ENCODE measurements around the gene ENC1. TPM values are rescaled to one million over a fixed set of nuclear protein-coding genes. Genes with fewer than 3 reads are reported as not detected.

The ENC1 gene
- total RNA-seq, 1 experiment from 2014 or later = 30.0 TPM

- POLR2A ChIA-PET = no interaction called here
- BruUV-seq (replicated peaks) = no TSS peak
- no peak overlapping the region for H3K9ac ChIP-seq (ENCODE audit: low read length)
- TF ChIP-seq SP1 (IDR thresholded peaks at IDR 0.05; ENCODE audit: low read depth) (no peak), EZH2 (IDR thresholded peaks at IDR 0.05) (no peak), EGR1 (IDR thresholded peaks at IDR 0.05; ENCODE audit: low read depth) (no peak), CBX3 (IDR thresholded peaks at IDR 0.05; ENCODE audit: low read depth) (no peak), ZNF274 (IDR thresholded peaks at IDR 0.05; ENCODE audit: low read depth, low read length) (no peak), SIN3A (IDR thresholded peaks at IDR 0.05; ENCODE audit: low read depth) (no peak), POLR2AphosphoS5 (IDR thresholded peaks at IDR 0.05; ENCODE audit: low read depth, low read length) (no peak), TCF7L2 (IDR thresholded peaks at IDR 0.05; ENCODE audit: borderline replicate concordance, extremely low read depth, insufficient read depth, insufficient read length) (no peak)
- TF ChIP-seq, protein P1, sequence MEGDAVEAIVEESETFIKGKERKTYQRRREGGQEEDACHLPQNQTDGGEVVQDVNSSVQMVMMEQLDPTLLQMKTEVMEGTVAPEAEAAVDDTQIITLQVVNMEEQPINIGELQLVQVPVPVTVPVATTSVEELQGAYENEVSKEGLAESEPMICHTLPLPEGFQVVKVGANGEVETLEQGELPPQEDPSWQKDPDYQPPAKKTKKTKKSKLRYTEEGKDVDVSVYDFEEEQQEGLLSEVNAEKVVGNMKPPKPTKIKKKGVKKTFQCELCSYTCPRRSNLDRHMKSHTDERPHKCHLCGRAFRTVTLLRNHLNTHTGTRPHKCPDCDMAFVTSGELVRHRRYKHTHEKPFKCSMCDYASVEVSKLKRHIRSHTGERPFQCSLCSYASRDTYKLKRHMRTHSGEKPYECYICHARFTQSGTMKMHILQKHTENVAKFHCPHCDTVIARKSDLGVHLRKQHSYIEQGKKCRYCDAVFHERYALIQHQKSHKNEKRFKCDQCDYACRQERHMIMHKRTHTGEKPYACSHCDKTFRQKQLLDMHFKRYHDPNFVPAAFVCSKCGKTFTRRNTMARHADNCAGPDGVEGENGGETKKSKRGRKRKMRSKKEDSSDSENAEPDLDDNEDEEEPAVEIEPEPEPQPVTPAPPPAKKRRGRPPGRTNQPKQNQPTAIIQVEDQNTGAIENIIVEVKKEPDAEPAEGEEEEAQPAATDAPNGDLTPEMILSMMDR (IDR thresholded peaks at IDR 0.05 in 2 of 3, conservative IDR thresholded peaks at IDR 0.05 in 1 of 3; ENCODE audit: borderline replicate concordance in 1 of 3, insufficient read depth in 1 of 3, low read depth in 2 of 3, low read length in 2 of 3) = no peak
- TF ChIP-seq, protein P2, sequence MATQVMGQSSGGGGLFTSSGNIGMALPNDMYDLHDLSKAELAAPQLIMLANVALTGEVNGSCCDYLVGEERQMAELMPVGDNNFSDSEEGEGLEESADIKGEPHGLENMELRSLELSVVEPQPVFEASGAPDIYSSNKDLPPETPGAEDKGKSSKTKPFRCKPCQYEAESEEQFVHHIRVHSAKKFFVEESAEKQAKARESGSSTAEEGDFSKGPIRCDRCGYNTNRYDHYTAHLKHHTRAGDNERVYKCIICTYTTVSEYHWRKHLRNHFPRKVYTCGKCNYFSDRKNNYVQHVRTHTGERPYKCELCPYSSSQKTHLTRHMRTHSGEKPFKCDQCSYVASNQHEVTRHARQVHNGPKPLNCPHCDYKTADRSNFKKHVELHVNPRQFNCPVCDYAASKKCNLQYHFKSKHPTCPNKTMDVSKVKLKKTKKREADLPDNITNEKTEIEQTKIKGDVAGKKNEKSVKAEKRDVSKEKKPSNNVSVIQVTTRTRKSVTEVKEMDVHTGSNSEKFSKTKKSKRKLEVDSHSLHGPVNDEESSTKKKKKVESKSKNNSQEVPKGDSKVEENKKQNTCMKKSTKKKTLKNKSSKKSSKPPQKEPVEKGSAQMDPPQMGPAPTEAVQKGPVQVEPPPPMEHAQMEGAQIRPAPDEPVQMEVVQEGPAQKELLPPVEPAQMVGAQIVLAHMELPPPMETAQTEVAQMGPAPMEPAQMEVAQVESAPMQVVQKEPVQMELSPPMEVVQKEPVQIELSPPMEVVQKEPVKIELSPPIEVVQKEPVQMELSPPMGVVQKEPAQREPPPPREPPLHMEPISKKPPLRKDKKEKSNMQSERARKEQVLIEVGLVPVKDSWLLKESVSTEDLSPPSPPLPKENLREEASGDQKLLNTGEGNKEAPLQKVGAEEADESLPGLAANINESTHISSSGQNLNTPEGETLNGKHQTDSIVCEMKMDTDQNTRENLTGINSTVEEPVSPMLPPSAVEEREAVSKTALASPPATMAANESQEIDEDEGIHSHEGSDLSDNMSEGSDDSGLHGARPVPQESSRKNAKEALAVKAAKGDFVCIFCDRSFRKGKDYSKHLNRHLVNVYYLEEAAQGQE (IDR thresholded peaks at IDR 0.05; ENCODE audit: low read depth) = no peak
- no peak for ATAC-seq
- H3K9me2 ChIP-seq (ENCODE audit: insufficient read depth) = no peaks in the 10 kb centered on the region
- no peaks in the 10 kb centered on the region for H3K36me3 ChIP-seq (ENCODE audit: control insufficient read depth in 1 of 2, insufficient read depth in 2 of 2, low read length in 2 of 2)
- no peaks in the 10 kb centered on the region for H3K27me3 ChIP-seq (ENCODE audit: insufficient read depth, low read length)
- intact Hi-C loops (cut with micrococcal nuclease) = no loop called here
- CTCF ChIA-PET = no interaction called here
- H3K79me2 ChIP-seq (ENCODE audit: insufficient read depth, low read length) = no peaks in the 10 kb centered on the region
- H2AFZ ChIP-seq (ENCODE audit: low read depth, low read length, poor library complexity, severe bottlenecking) = no peak overlapping the region
- H3K4me2 ChIP-seq (ENCODE audit: low read length) = no peak overlapping the region
- no peak overlapping the region for H3K4me3 ChIP-seq (replicated peaks in 1 of 2; ENCODE audit: low read depth in 1 of 2, low read length in 2 of 2)
- peaks cover 11 to 13% of the 10 kb centered on the region in 2 experiments; a peak in 3 of 4 replicates for H3K4me1 ChIP-seq (ENCODE audit: control insufficient read depth in 1 of 2, insufficient read depth in 2 of 2, low read length in 2 of 2)
- no peaks in the 10 kb centered on the region for H3K9me3 ChIP-seq (ENCODE audit: control insufficient read depth in 1 of 2, insufficient read depth in 1 of 2, low read depth in 1 of 2, low read length in 2 of 2)
- RAD21 ChIA-PET (ENCODE audit: low non-redundant PET in 1 of 2, low total read pairs in 2 of 2, uncharacterized antibody in 2 of 2, unreplicated experiment in 2 of 2) = no interaction called here
- no peak overlapping the region for H3K27ac ChIP-seq (ENCODE audit: low read depth, low read length)
- no peak for DNase-seq (ENCODE audit: low read depth, low spot score)
- no peaks in the 10 kb centered on the region for H4K20me1 ChIP-seq (ENCODE audit: insufficient read depth)
These were observed 11.2 kb upstream of the ENC1 start for GRCh38 chr5:74651710-74652109.

All from HCT116 (cell line).